K562 (cell line): ENCODE measurements around the gene IFT27. TPM values are rescaled to one million over a fixed set of nuclear protein-coding genes. Genes with fewer than 3 reads are reported as not detected.

Experiments used
- ATAC-seq: fragments of 200-7000 bp; cut with Tn5 transposase; 3 replicates; pipeline ENCODE4 v1.9.1; 2020; ENCODE audit warnings: moderate library complexity
- BruUV-seq: library from RNA; stranded (reverse); fragments of 400-500 nt; replicated peaks from 2 replicates; lab custom pipeline; 2021; lab: Mats Ljungman, UMichigan
- CTCF ChIA-PET: fragments of 300-600 bp; formaldehyde crosslinking; extraction: SDS; loops from one replicate; lab custom pipeline; 2021; ENCODE audit warnings: low intra/inter-chr PET ratio; lab: Yijun Ruan, JAX
- POLR2A ChIA-PET: fragments of 300-600, 350-650 bp; sonication (Branson Sonifier 250); formaldehyde crosslinking; extraction: SDS; loops from one replicate; lab custom pipeline; 2021; ENCODE audit warnings: antibody characterized with exemption, inconsistent platforms; lab: Yijun Ruan, JAX
- DNase-seq, 4 experiments: peaks; one replicate each; pipeline versions ENCODE4 v3.0.0 to v3.0.0-alpha.2; 2011 to 2018; ENCODE audit warnings: low spot score in 3 of 4, mixed read lengths in 3 of 4; ENCODE audit errors: extremely low read depth in 1 of 4
- FAIRE-seq: peaks from 2 replicates; lab custom pipeline; 2011; peaks lifted over from hg19 to GRCh38; lab: Jason Lieb, UNC
- H2AFZ ChIP-seq: 2 replicates; pipeline ENCODE4 v1.6.0; 2011; ENCODE audit warnings: low read depth, low read length, control low read depth, inconsistent platforms
- H3K27ac ChIP-seq: fragments of 200-600 bp; 3 replicates; pipeline ENCODE4 v1.8.0; 2011; ENCODE audit warnings: low read depth, mild to moderate bottlenecking, control low read depth, inconsistent platforms, low read length, moderate library complexity, mixed read lengths; ENCODE audit errors: extremely low read depth
- H3K27me3 ChIP-seq, 2 experiments: fragments of 300-600 bp in 1 of 2; 2 replicates in 1 of 2; 3 replicates in 1 of 2; pipeline versions ENCODE4 v1.6.0 to v1.8.0; 2011; ENCODE audit warnings: inconsistent platforms in 2 of 2, low read length in 2 of 2, mild to moderate bottlenecking in 1 of 2, mixed read lengths in 1 of 2, moderate library complexity in 1 of 2; ENCODE audit not compliant: control insufficient read depth in 2 of 2, insufficient read depth in 2 of 2
- H3K36me3 ChIP-seq: fragments of 300-600 bp; 3 replicates; pipeline ENCODE4 v1.8.0; 2011; ENCODE audit warnings: mild to moderate bottlenecking, low read length, inconsistent platforms; ENCODE audit not compliant: control insufficient read depth, insufficient read depth
- H3K4me1 ChIP-seq, 2 experiments: fragments of 200-600 bp in 1 of 2; replicated peaks in 1 of 2; 2 replicates in 1 of 2; 3 replicates in 1 of 2; pipeline versions ENCODE4 v1.5.1 to v1.8.0; 2011; ENCODE audit warnings: inconsistent platforms in 2 of 2, low read length in 2 of 2, mild to moderate bottlenecking in 1 of 2, mixed read lengths in 1 of 2, moderate library complexity in 1 of 2; ENCODE audit not compliant: control insufficient read depth in 2 of 2, insufficient read depth in 2 of 2
- H3K4me2 ChIP-seq: 2 replicates; pipeline ENCODE4 v1.6.1; 2011; ENCODE audit warnings: low read length, control low read depth, inconsistent platforms, mixed read lengths; ENCODE audit not compliant: insufficient read depth
- H3K4me3 ChIP-seq: fragments of 200-600 bp; sonication (generic), shearing (Covaris generic); 2 replicates; pipeline ENCODE4 v1.5.1; 2016; ENCODE audit warnings: control low read depth, inconsistent platforms
- H3K79me2 ChIP-seq: fragments of 200-600 bp; 3 replicates; pipeline ENCODE4 v1.8.0; 2011; ENCODE audit warnings: low read length, inconsistent platforms; ENCODE audit not compliant: control insufficient read depth, insufficient read depth
- H3K9ac ChIP-seq, 2 experiments: 2 replicates each; pipeline versions ENCODE4 v1.6.0 to v1.6.1; 2011; ENCODE audit warnings: low read depth in 2 of 2, low read length in 2 of 2, control low read depth in 1 of 2, inconsistent platforms in 1 of 2, mild to moderate bottlenecking in 1 of 2, mixed read lengths in 1 of 2; ENCODE audit not compliant: insufficient read depth in 1 of 2
- H3K9me1 ChIP-seq: one replicate; pipeline ENCODE4 v1.6.0; 2011; ENCODE audit warnings: inconsistent platforms, mild to moderate bottlenecking, low read length, moderate library complexity; ENCODE audit not compliant: control insufficient read depth, insufficient read depth
- H3K9me3 ChIP-seq: replicated peaks from 2 replicates; pipeline ENCODE4 v1.5.1; 2011; ENCODE audit warnings: low read depth, low read length, inconsistent platforms; ENCODE audit not compliant: control insufficient read depth, insufficient read depth
- H4K20me1 ChIP-seq: replicated peaks from 2 replicates; pipeline ENCODE4 v1.6.1; 2011; ENCODE audit warnings: low read length, inconsistent platforms, mixed read lengths; ENCODE audit not compliant: control insufficient read depth, insufficient read depth
- FOXM1 ChIP-seq, 2 experiments: fragments of 450-650 bp in 1 of 2; sonication (generic) in 1 of 2; formaldehyde crosslinking in 1 of 2; IDR thresholded peaks; 2 replicates each; pipeline versions ENCODE4 v1.6.1 to v1.9.0; 2017 to 2022; ENCODE audit warnings: low read depth in 2 of 2, mild to moderate bottlenecking in 2 of 2, missing genetic modification reagents in 1 of 2, moderate library complexity in 1 of 2
- HIVEP1 ChIP-seq: fragments of 250-450 bp; sonication (Bioruptor Pico); IDR thresholded peaks from 2 replicates; pipeline ENCODE4 v1.4.0; 2020; ENCODE audit warnings: mild to moderate bottlenecking
- JUND ChIP-seq, 2 experiments: IDR thresholded peaks; 2 replicates in 1 of 2; 3 replicates in 1 of 2; pipeline ENCODE4 v1.6.1; 2011; ENCODE audit warnings: borderline replicate concordance in 2 of 2, low read depth in 2 of 2, low read length in 2 of 2, improper control_type of control experiment in 1 of 2, missing biosample characterization in 1 of 2, missing genetic modification characterization in 1 of 2, missing genetic modification reagents in 1 of 2
- MCM3 ChIP-seq: fragments of 450-650 bp; IDR thresholded peaks from 2 replicates; pipeline ENCODE4 v1.6.1; 2016
- MXI1 ChIP-seq: IDR thresholded peaks from 2 replicates; pipeline ENCODE4 v1.6.1; 2011; ENCODE audit warnings: low read depth, mild to moderate bottlenecking, improper control_type of control experiment, low read length
- SIN3B ChIP-seq: fragments of 450-650 bp; IDR thresholded peaks from 2 replicates; pipeline ENCODE4 v1.6.1; 2017; ENCODE audit warnings: low read depth, mild to moderate bottlenecking, moderate library complexity
- ZBTB1 ChIP-seq: sonication (generic); formaldehyde crosslinking; IDR thresholded peaks from 2 replicates; pipeline ENCODE4 v1.8.1; 2023; ENCODE audit warnings: missing genetic modification reagents, low read depth, mild to moderate bottlenecking, borderline replicate concordance
- WGBS: fragments of 100-300 bp; shearing (Covaris generic); methylation state at CpG from one replicate; pipeline ENCODE4 v1.1.6; 2016; ENCODE audit warnings: low coverage, mixed read lengths; ENCODE audit not compliant: insufficient coverage; ENCODE audit errors: missing lambda C conversion rate; 5-methylcytosine and 5-hydroxymethylcytosine counted together
- in situ Hi-C: fragments of 300-500 bp; cut with MboI; formaldehyde crosslinking; loops from 4 replicates; pipeline ENCODE4 v1.15.0; 2018; ENCODE audit warnings: inconsistent platforms, mixed read lengths
- intact Hi-C: fragments of 100-400 bp; cut with micrococcal nuclease; formaldehyde crosslinking; loops from 2 replicates; pipeline ENCODE4 v1.14.2; 2022
- polyA plus RNA-seq, 8 experiments: library from polyadenylated mRNA; depleted of rRNA in 4 of 8; stranded (reverse) in 5 of 8; unstranded in 3 of 8; fragments of >200 nt; fragmentation: Nextera tagmentation in 2 of 8; fragmentation: Illumina TruSeq in 1 of 8; extraction: Ambion mirVana in 2 of 8; extraction: Trizol in 1 of 8; gene quantifications; 2 replicates each; pipeline versions ENCODE4 v1.2.1 to v1.2.3, GENCODE V29; 2011 to 2014; ENCODE audit warnings: inconsistent platforms in 1 of 8, missing spikeins in 1 of 8
- total RNA-seq, 7 experiments: library from RNA; depleted of rRNA in 6 of 7; stranded (reverse); fragments of >200 nt in 6 of 7; fragmentation: Illumina TruSeq in 2 of 7; extraction: Trizol in 2 of 7; gene quantifications; 2 replicates each; pipeline versions ENCODE4 v1.2.1 to v1.2.3, GENCODE V29; 2011 to 2021; ENCODE audit warnings: low replicate concordance in 1 of 7

The IFT27 gene
- total and polyA plus RNA-seq, 9 of the 15 experiments (the other 6 are each of a cell fraction or from before 2014, with no cell fraction given), result 0.01 to 1.4 (median 0.14) TPM; not detected in 1

- FAIRE-seq, result no peak
- H3K9me3 ChIP-seq, result no peaks in the 10 kb centered on the region
- intact Hi-C loops, result no loop called here
- ATAC-seq, result no peak
- H3K4me3 ChIP-seq, result no peak overlapping the region
- H3K27me3 ChIP-seq, result peaks cover 1 to 79% of the 10 kb centered on the region in 2 experiments; a peak in 4 of 5 replicates
- no peak overlapping the region for H3K27ac ChIP-seq
- no peaks in the 10 kb centered on the region for H3K4me1 ChIP-seq
- WGBS, result 0% methylated on average over 13 of the region's 13 CpGs
- in situ Hi-C loops, result no loop called here
- CTCF ChIA-PET, result no interaction called here
- no peak overlapping the region for H3K9ac ChIP-seq
- no TSS peak for BruUV-seq
- POLR2A ChIA-PET, result no interaction called here
- no peaks in the 10 kb centered on the region for H4K20me1 ChIP-seq
- H3K4me2 ChIP-seq, result no peak overlapping the region
- H3K9me1 ChIP-seq, result no peaks in the 10 kb centered on the region
- no peaks in the 10 kb centered on the region for H3K36me3 ChIP-seq
- H2AFZ ChIP-seq, result no peak overlapping the region
- H3K79me2 ChIP-seq, result no peaks in the 10 kb centered on the region
- no peak for DNase-seq
- TF ChIP-seq ZBTB1 (no peak), SIN3B (no peak), MXI1 (no peak), HIVEP1 (no peak), MCM3 (no peak), FOXM1 (IDR thresholded peaks at IDR 0.05; ENCODE audit: low read depth) (no peak), FOXM1 (CRISPR knock-in tag; IDR thresholded peaks at IDR 0.05; ENCODE audit: low read depth) (no peak), JUND (IDR thresholded peaks at IDR 0.05; ENCODE audit: borderline replicate concordance, low read depth, low read length) (no peak), JUND (tag; IDR thresholded peaks at IDR 0.05; ENCODE audit: borderline replicate concordance, low read depth, low read length) (no peak)
- TF ChIP-seq, all 486 proteins: peak for 0
These were observed 7.3 kb downstream of the IFT27 start for GRCh38 chr22:36768616-36769015.
